Endodermal cell (in vitro differentiated cells): ENCODE measurements around the gene PMS2. TPM values are rescaled to one million over a fixed set of nuclear protein-coding genes. Genes with fewer than 3 reads are reported as not detected.

ENCODE experiments used
- DNase-seq: peaks from one replicate; pipeline ENCODE4 v3.0.0-alpha.2; 2017
- H3K27ac ChIP-seq: 2 replicates; pipeline ENCODE4 v1.5.1; 2013; ENCODE audit warnings: mild to moderate bottlenecking, low read depth, low read length, moderate library complexity
- H3K27me3 ChIP-seq: 2 replicates; pipeline ENCODE4 v1.6.1; 2013; ENCODE audit warnings: mild to moderate bottlenecking, low read length, moderate library complexity; ENCODE audit not compliant: insufficient read depth, control insufficient read depth, poor library complexity, severe bottlenecking
- H3K36me3 ChIP-seq: 2 replicates; pipeline ENCODE4 v1.7.0; 2013; ENCODE audit warnings: mild to moderate bottlenecking, low read length, moderate library complexity; ENCODE audit not compliant: control insufficient read depth, insufficient read depth
- H3K4me1 ChIP-seq: one replicate; pipeline ENCODE4 v1.7.0; 2013; ENCODE audit warnings: low read length; ENCODE audit not compliant: control insufficient read depth, insufficient read depth
- H3K4me3 ChIP-seq: 2 replicates; pipeline ENCODE4 v1.5.1; 2013; ENCODE audit warnings: mild to moderate bottlenecking, low read length, moderate library complexity
- H3K9ac ChIP-seq: 2 replicates; pipeline ENCODE4 v1.6.1; 2013; ENCODE audit warnings: mild to moderate bottlenecking, low read length, moderate library complexity; ENCODE audit not compliant: poor library complexity, severe bottlenecking; ENCODE audit errors: extremely low read depth
- H3K9me3 ChIP-seq: 2 replicates; pipeline ENCODE4 v1.6.1; 2013; ENCODE audit warnings: mild to moderate bottlenecking, low read length, moderate library complexity; ENCODE audit not compliant: control insufficient read depth
- H3K27ac Mint-ChIP-seq: 2 replicates; pipeline ENCODE4 v1.8.0; 2020; ENCODE audit warnings: mixed read lengths
- H3K27me3 Mint-ChIP-seq: 2 replicates; pipeline ENCODE4 v1.8.0; 2021; ENCODE audit warnings: mild to moderate bottlenecking, mixed read lengths; ENCODE audit not compliant: insufficient read depth
- H3K36me3 Mint-ChIP-seq: 2 replicates; pipeline ENCODE4 v1.8.0; 2020; ENCODE audit warnings: low read depth, mixed read lengths
- H3K4me1 Mint-ChIP-seq: 2 replicates; pipeline ENCODE4 v1.8.0; 2020; ENCODE audit warnings: mixed read lengths
- H3K4me3 Mint-ChIP-seq: 2 replicates; pipeline ENCODE4 v1.8.0; 2020; ENCODE audit warnings: mild to moderate bottlenecking, moderate library complexity, mixed read lengths
- H3K9me3 Mint-ChIP-seq: 2 replicates; pipeline ENCODE4 v1.8.0; 2020; ENCODE audit warnings: mild to moderate bottlenecking, mixed read lengths
- WGBS, 2 experiments: methylation state at CpG; one replicate each; pipeline versions ENCODE4 v1.1.5 to v1.1.7; 2013; ENCODE audit warnings: missing lambda C conversion rate in 2 of 2, mixed read lengths in 1 of 2; ENCODE audit not compliant: insufficient coverage in 1 of 2, insufficient read length in 1 of 2; 5-methylcytosine and 5-hydroxymethylcytosine counted together
- total RNA-seq, 2 donors: library from RNA; stranded (reverse); fragmentation: NEBNext Ultra II Directional in 1 of 2; extraction: Animal tissue kit (Norgen Biotek cat#: 25700) in 1 of 2; gene quantifications; 2 replicates in 1 of 2; 3 replicates in 1 of 2; pipeline ENCODE4 v1.2.1, GENCODE V29; 2021
- TF ChIP-seq, protein P1 (sequence below): fragments of 200-600 bp; sonication (generic); conservative IDR thresholded peaks from 2 replicates; pipeline ENCODE4 v1.5.0; 2021; ENCODE audit warnings: antibody characterized with exemption, mild to moderate bottlenecking

Gene PMS2
- total RNA-seq, 2 donors from 2014 or later: 19.6 to 22.1 TPM

DNA sequence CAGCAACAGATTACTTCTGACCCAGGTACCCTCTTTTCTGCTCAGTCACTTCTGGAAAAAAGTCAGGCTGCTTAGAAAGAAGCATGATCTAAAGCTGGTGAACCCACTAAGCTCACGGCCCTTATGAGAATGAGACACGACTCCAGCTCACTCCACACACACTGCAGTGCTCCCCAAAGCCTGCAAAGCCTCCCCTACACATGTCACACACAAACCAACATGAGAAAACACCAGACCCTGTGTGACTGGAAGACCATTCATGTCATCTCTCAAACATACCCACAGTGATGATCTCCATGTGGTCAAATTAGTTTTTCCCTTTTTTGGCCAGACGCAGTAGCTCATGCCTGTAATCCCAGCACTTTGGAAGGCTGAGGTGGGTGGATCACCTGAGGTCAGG, 22.7 kb upstream of the PMS2 start:
- Histone ChIP-seq H3K36me3 (peaks cover 89% of the 10 kb centered on the region), H3K4me1 (no peaks in the 10 kb centered on the region), H3K9ac (no peak overlapping the region), H3K27ac (no peak overlapping the region), H3K4me3 (no peak overlapping the region), H3K9me3 (no peaks in the 10 kb centered on the region), H3K27me3 (no peaks in the 10 kb centered on the region)
- Mint-ChIP-seq H3K9me3 (no peaks in the 10 kb centered on the region), H3K36me3 (peaks cover 75% of the 10 kb centered on the region), H3K27ac (peak overlapping the region; percentile 75), H3K4me1 (no peaks in the 10 kb centered on the region), H3K4me3 (no peak overlapping the region), H3K27me3 (no peaks in the 10 kb centered on the region)
- WGBS, 2 experiments: 90 to 100% methylated on average over 1 to 3 of the region's 3 CpGs
- TF ChIP-seq, protein P1, sequence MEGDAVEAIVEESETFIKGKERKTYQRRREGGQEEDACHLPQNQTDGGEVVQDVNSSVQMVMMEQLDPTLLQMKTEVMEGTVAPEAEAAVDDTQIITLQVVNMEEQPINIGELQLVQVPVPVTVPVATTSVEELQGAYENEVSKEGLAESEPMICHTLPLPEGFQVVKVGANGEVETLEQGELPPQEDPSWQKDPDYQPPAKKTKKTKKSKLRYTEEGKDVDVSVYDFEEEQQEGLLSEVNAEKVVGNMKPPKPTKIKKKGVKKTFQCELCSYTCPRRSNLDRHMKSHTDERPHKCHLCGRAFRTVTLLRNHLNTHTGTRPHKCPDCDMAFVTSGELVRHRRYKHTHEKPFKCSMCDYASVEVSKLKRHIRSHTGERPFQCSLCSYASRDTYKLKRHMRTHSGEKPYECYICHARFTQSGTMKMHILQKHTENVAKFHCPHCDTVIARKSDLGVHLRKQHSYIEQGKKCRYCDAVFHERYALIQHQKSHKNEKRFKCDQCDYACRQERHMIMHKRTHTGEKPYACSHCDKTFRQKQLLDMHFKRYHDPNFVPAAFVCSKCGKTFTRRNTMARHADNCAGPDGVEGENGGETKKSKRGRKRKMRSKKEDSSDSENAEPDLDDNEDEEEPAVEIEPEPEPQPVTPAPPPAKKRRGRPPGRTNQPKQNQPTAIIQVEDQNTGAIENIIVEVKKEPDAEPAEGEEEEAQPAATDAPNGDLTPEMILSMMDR: no peak
- DNase-seq: peak; percentile 9

DNA sequence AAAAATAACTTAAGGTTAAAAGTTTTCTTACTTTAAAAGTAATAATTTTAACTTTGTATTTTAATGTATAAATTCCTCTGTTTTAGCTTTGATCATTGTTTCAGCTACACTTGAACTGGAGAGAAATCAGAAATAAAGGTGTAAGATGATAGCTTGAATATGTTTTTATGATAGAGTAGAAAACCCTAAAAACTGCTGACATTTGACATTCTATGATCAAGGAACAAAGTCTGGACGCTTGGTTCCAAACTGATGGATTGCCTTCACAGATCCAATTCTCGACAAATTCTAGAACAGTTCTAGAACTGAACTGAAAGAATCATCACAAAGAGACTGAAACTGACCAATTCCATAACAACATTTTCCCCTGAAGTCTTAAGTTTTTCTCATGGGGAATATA, 22.1 kb upstream of the PMS2 start, which contains the start of gene ANKRD61:
TSS of gene ANKRD61 (plus strand) at position 389 of the 400 bp plus-strand sequence. CDS start at position 389, 0 bp downstream.
- Mint-ChIP-seq H3K4me1 (no peaks in the 10 kb centered on the region), H3K36me3 (peaks cover 75% of the 10 kb centered on the region), H3K27ac (peak within 1 kb of the TSS; percentile 75), H3K4me3 (no peak within 1 kb of the TSS), H3K9me3 (no peaks in the 10 kb centered on the region), H3K27me3 (no peaks in the 10 kb centered on the region)
- DNase-seq: no peak
- no peaks in the 10 kb centered on the region for H3K27me3 ChIP-seq
- H3K4me1 ChIP-seq: no peaks in the 10 kb centered on the region
- H3K27ac ChIP-seq: no peak within 1 kb of the TSS
- WGBS, 2 experiments: 95 to 100% methylated on average over 2 of the region's 2 CpGs
- no peak within 1 kb of the TSS for H3K9ac ChIP-seq
- TF ChIP-seq, protein P1: no peak
- H3K36me3 ChIP-seq: peaks cover 89% of the 10 kb centered on the region
- H3K4me3 ChIP-seq: no peak within 1 kb of the TSS
- H3K9me3 ChIP-seq: no peaks in the 10 kb centered on the region

DNA sequence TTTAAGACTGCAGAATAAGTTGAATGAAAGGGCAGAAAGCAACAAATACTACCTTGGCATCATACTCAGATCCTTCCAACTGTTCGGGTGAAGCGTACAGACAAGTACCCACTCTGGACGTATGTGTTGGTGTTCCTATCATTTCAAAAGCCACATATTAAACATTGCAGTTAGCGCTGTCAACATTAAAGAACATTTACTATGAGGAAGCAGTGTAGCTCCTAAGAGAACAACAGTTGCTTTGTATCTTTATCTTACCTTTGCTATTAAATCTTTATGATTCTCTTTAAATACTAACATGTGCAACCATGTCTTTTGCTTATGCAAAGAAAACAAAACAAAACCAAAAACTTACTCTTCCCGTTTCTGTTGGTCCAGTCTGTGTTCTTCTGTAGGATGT, 19.7 kb upstream of the PMS2 start:
- H3K27ac Mint-ChIP-seq: no peak overlapping the region
- no peak for DNase-seq
- WGBS, 2 experiments: 90 to 94% methylated on average over 4 to 5 of the region's 5 CpGs
- H3K4me3 ChIP-seq: no peak overlapping the region
- no peaks in the 10 kb centered on the region for H3K9me3 Mint-ChIP-seq
- no peak overlapping the region for H3K4me3 Mint-ChIP-seq
- H3K36me3 ChIP-seq: peaks cover 88% of the 10 kb centered on the region
- H3K36me3 Mint-ChIP-seq: peaks cover 77% of the 10 kb centered on the region
- no peaks in the 10 kb centered on the region for H3K27me3 Mint-ChIP-seq
- no peaks in the 10 kb centered on the region for H3K4me1 ChIP-seq
- no peak overlapping the region for H3K9ac ChIP-seq
- H3K27me3 ChIP-seq: no peaks in the 10 kb centered on the region
- no peak overlapping the region for H3K27ac ChIP-seq
- TF ChIP-seq, protein P1: no peak
- no peaks in the 10 kb centered on the region for H3K4me1 Mint-ChIP-seq
- no peaks in the 10 kb centered on the region for H3K9me3 ChIP-seq
